DMS53 treated with DMSO at 0.1 percent for 48 hours (cell line): ENCODE data around the gene TGM1.
A peak's percentile ranks its signal among the peaks of the same experiment; 100 is the strongest.
"Not testable (repeated sequence)": the region's sequence is repeated elsewhere in the genome, so short reads cannot be mapped to it uniquely, and the experiment has no call there.

ENCODE experiments used
- DNase-seq: peaks from one replicate; lab custom pipeline; 2025; ENCODE audit not compliant: unreplicated experiment; lab: John Stamatoyannopoulos, UW

The TGM1 gene

GRCh38 chr14:24234095-24235005, 28.6 kb downstream of the TGM1 start:
- DNase-seq, result no peak

- DNase-seq, result no peak
Measured at GRCh38 chr14:24233538-24233866, 29.5 kb downstream of the TGM1 start.

- no peak for DNase-seq
Measured at GRCh38 chr14:24232645-24233537, 30.1 kb downstream of the TGM1 start, which contains the start of gene GMPR2. Gene GMPR2 (plus strand): TSS chr14:24232929. CDS start chr14:24233254, 325 bp downstream.

- peak; percentile 57 for DNase-seq
Measured at GRCh38 chr14:24232121-24232644, 30.8 kb downstream of the TGM1 start, which contains the start of gene NEDD8. Gene NEDD8 (minus strand): TSS chr14:24232367. CDS start chr14:24232267, 100 bp downstream.

GRCh38 chr14:24231263-24232120, 31.5 kb downstream of the TGM1 start:
- no peak for DNase-seq

GRCh38 chr14:24228902-24229301, 34.1 kb downstream of the TGM1 start:
- DNase-seq, result no peak

GRCh38 chr14:24226473-24226872, 36.5 kb downstream of the TGM1 start:
- DNase-seq, result no peak

- DNase-seq, result no peak
Measured at GRCh38 chr14:24224618-24225071, 38.3 kb downstream of the TGM1 start.

- DNase-seq, result not testable (repeated sequence)
Measured at GRCh38 chr14:24222987-24223386, 40.0 kb downstream of the TGM1 start.

- no peak for DNase-seq
Measured at GRCh38 chr14:24219521-24219920, 43.5 kb downstream of the TGM1 start.

- DNase-seq, result no peak
Measured at GRCh38 chr14:24219080-24219479, 43.9 kb downstream of the TGM1 start.

- not testable (repeated sequence) for DNase-seq
Measured at GRCh38 chr14:24216876-24217275, 46.1 kb downstream of the TGM1 start.

GRCh38 chr14:24216345-24216699, 46.7 kb downstream of the TGM1 start:
- DNase-seq, result no peak

GRCh38 chr14:24215495-24216344, 47.3 kb downstream of the TGM1 start, which contains the start of gene MDP1:
Gene MDP1 (minus strand): TSS chr14:24216066. CDS start chr14:24215955, 111 bp downstream.
- peak; percentile 66 for DNase-seq

GRCh38 chr14:24213866-24214662, 48.9 kb downstream of the TGM1 start:
- no peak for DNase-seq

- DNase-seq, result peak; percentile 68
Measured at GRCh38 chr14:24212924-24213865, 49.8 kb downstream of the TGM1 start, which contains the start of gene CHMP4A. Gene CHMP4A (minus strand): TSS chr14:24213488. CDS start chr14:24213439, 49 bp downstream.

- no peak for DNase-seq
Measured at GRCh38 chr14:24211311-24211710, 51.7 kb downstream of the TGM1 start.
